KMS-11 (cell line): ENCODE measurements around the gene ATG14.

Experiments used
- H2AFZ ChIP-seq: fragments of 200-600 bp; sonication (generic); 2 replicates; pipeline ENCODE4 v1.6.1; 2016; ENCODE audit warnings: antibody characterized with exemption, mixed run types, low read depth
- H3K27ac ChIP-seq: fragments of 200-600 bp; sonication (generic); 2 replicates; pipeline ENCODE4 v1.6.1; 2016; ENCODE audit warnings: mild to moderate bottlenecking, mixed run types
- H3K27me3 ChIP-seq: fragments of 200-600 bp; sonication (generic); 2 replicates; pipeline ENCODE4 v1.6.1; 2017; ENCODE audit warnings: mild to moderate bottlenecking, low read depth, mixed run types, moderate library complexity; ENCODE audit not compliant: insufficient read depth
- H3K36me3 ChIP-seq: fragments of 200-600 bp; sonication (generic); 2 replicates; pipeline ENCODE4 v1.6.1; 2017; ENCODE audit warnings: mild to moderate bottlenecking, mixed run types; ENCODE audit not compliant: insufficient read depth
- H3K4me1 ChIP-seq: fragments of 200-600 bp; sonication (generic); 2 replicates; pipeline ENCODE4 v1.6.1; 2016; ENCODE audit warnings: mild to moderate bottlenecking, low read depth, mixed run types; ENCODE audit not compliant: poor library complexity, severe bottlenecking
- H3K4me2 ChIP-seq: fragments of 200-600 bp; sonication (generic); 2 replicates; pipeline ENCODE4 v1.7.0; 2016; ENCODE audit warnings: mild to moderate bottlenecking, mixed run types
- H3K4me3 ChIP-seq: fragments of 200-600 bp; sonication (generic); IDR thresholded peaks from 2 replicates; pipeline ENCODE4 v1.6.1; 2017; ENCODE audit warnings: low read depth, low read length, mixed read lengths; ENCODE audit not compliant: insufficient read depth
- H3K79me2 ChIP-seq: fragments of 200-600 bp; sonication (generic); 2 replicates; pipeline ENCODE4 v1.6.1; 2016; ENCODE audit warnings: low read depth, mixed run types; ENCODE audit not compliant: insufficient read depth
- H3K9ac ChIP-seq: fragments of 200-600 bp; sonication (generic); 2 replicates; pipeline ENCODE4 v1.6.1; 2016; ENCODE audit warnings: mild to moderate bottlenecking, mixed run types
- H4K20me1 ChIP-seq: fragments of 200-600 bp; sonication (generic); 2 replicates; pipeline ENCODE4 v1.6.1; 2016; ENCODE audit warnings: mild to moderate bottlenecking, mixed run types; ENCODE audit not compliant: insufficient read depth
- TF ChIP-seq, protein P1 (sequence below): fragments of 200-600 bp; sonication (generic); conservative IDR thresholded peaks from 2 replicates; pipeline ENCODE4 v1.6.1; 2017; ENCODE audit warnings: low read depth, mild to moderate bottlenecking, antibody characterized with exemption, low read length, moderate library complexity, mixed read lengths

Gene ATG14

DNA sequence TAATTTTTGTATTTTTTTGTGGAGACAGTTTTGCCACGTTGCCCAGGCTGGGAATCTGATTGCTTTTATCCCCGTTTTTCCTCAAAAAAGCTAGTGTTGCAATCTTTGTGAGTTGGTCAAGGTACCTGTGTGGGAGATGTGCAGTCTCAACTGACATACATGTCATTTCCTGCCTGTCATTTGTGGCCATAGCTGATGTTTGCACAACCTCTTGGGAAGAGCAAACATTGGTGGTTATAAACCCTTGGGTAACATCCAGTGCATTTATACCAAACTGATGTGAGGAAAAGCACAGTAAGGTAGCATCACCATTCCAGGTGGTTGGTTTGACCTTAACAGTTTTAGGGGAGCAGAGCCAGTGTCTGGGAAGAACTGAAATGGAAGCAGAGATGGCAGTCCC lies 54.7 kb downstream of the ATG14 start:
- Histone ChIP-seq H3K9ac (no peak overlapping the region), H3K4me1 (no peaks in the 10 kb centered on the region), H4K20me1 (no peaks in the 10 kb centered on the region), H3K27ac (no peak overlapping the region), H3K27me3 (no peaks in the 10 kb centered on the region), H3K4me2 (no peak overlapping the region), H3K4me3 (no peak overlapping the region), H2AFZ (no peak overlapping the region), H3K36me3 (no peaks in the 10 kb centered on the region), H3K79me2 (no peaks in the 10 kb centered on the region)
- TF ChIP-seq, protein P1, sequence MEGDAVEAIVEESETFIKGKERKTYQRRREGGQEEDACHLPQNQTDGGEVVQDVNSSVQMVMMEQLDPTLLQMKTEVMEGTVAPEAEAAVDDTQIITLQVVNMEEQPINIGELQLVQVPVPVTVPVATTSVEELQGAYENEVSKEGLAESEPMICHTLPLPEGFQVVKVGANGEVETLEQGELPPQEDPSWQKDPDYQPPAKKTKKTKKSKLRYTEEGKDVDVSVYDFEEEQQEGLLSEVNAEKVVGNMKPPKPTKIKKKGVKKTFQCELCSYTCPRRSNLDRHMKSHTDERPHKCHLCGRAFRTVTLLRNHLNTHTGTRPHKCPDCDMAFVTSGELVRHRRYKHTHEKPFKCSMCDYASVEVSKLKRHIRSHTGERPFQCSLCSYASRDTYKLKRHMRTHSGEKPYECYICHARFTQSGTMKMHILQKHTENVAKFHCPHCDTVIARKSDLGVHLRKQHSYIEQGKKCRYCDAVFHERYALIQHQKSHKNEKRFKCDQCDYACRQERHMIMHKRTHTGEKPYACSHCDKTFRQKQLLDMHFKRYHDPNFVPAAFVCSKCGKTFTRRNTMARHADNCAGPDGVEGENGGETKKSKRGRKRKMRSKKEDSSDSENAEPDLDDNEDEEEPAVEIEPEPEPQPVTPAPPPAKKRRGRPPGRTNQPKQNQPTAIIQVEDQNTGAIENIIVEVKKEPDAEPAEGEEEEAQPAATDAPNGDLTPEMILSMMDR: no peak

DNA sequence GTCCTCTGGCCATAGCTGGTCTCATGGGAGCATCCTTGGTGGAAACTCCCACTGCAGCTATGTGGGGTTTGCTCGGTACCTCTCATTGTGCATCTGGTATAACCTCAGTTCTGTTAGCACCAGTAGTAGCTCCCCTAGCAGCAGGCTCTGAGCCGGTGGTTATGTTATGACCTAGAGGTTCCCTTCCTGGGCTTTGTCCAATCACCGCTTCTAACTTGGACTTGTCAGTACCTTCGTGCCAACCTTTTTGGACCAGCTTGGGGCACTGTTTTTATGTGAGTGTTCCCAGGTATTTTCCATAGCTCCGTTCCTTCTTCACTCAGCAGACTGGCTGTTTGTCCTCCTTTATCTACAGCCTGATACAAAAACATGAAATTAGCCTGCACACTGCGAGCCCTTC lies 55.7 kb downstream of the ATG14 start:
- no peaks in the 10 kb centered on the region for H3K36me3 ChIP-seq
- H3K27ac ChIP-seq: no peak overlapping the region
- no peak overlapping the region for H3K9ac ChIP-seq
- no peaks in the 10 kb centered on the region for H3K27me3 ChIP-seq
- TF ChIP-seq, protein P1: no peak
- H3K4me2 ChIP-seq: no peak overlapping the region
- H3K4me3 ChIP-seq: no peak overlapping the region
- H3K79me2 ChIP-seq: no peaks in the 10 kb centered on the region
- no peaks in the 10 kb centered on the region for H3K4me1 ChIP-seq
- no peak overlapping the region for H2AFZ ChIP-seq
- no peaks in the 10 kb centered on the region for H4K20me1 ChIP-seq

DNA sequence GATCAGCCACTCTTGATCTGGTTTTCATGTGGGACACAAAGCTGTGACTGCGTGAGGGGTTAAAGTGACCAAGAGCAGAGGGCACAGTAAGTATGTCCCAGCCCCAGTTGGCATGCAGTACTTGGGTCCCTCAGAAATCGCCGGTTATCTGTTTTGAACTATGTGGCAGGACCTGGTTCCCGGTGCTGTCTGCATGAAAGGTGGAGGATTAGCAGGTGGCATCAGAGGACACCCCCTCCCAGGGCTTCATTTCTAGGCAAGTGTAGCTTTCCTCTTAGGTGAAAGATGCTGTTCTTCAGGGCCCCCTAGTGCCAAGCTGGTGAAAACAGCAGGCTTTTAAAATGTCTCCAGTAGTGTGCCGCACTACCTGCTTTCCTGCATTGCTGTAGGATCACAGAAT lies 57.1 kb downstream of the ATG14 start:
- Histone ChIP-seq H3K4me1 (no peaks in the 10 kb centered on the region), H3K27ac (no peak overlapping the region), H3K36me3 (no peaks in the 10 kb centered on the region), H3K9ac (no peak overlapping the region), H4K20me1 (no peaks in the 10 kb centered on the region), H3K4me2 (no peak overlapping the region), H3K4me3 (no peak overlapping the region), H3K79me2 (no peaks in the 10 kb centered on the region), H2AFZ (no peak overlapping the region), H3K27me3 (no peaks in the 10 kb centered on the region)
- TF ChIP-seq, protein P1: peak; percentile 46

DNA sequence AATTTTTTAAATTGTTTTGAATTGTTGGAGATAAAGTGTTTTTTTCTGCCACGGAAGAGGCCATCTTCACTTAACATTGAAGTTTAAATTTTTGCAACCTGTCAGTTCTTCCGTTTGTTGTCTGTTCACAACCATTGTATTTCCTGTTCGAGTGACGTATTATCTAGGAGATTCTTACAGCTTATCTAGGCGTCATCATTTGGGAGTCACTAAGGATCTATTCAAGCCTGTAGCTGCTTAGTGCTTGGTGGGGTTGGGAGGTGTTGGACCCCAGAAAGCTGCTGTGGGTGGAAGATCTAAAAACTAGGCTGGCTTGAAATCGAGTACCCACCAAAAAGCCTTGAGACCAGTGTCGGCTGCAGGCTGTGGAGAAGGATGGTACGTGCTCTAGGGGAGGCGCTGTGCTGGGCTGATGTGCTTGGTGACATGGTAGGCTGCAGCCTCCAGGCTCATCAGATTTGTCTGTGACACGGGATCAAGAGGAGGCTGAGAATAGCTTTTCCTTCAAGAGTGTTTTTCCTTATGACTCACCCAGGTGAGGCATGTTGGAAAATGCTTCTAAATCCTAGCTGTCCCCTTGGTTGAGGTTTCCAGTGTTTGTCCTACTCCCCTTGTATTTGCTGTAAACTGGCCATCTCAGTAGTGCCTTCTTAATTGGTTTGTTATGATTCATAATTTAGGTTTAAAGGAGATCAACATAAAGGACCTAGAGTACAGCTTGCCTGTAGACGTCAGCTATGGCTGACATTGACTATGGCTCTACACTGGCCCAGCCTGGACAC lies 57.8 kb downstream of the ATG14 start:
- H3K4me3 ChIP-seq: no peak overlapping the region
- TF ChIP-seq, protein P1: no peak
- H3K4me2 ChIP-seq: no peak overlapping the region
- no peak overlapping the region for H3K27ac ChIP-seq
- no peaks in the 10 kb centered on the region for H3K36me3 ChIP-seq
- H3K79me2 ChIP-seq: no peaks in the 10 kb centered on the region
- H2AFZ ChIP-seq: no peak overlapping the region
- H3K4me1 ChIP-seq: no peaks in the 10 kb centered on the region
- no peaks in the 10 kb centered on the region for H3K27me3 ChIP-seq
- H3K9ac ChIP-seq: no peak overlapping the region
- H4K20me1 ChIP-seq: no peaks in the 10 kb centered on the region
